Activated CD4-positive, alpha-beta T cell treated with anti-CD3 and anti-CD28 coated beads for 4 hours (primary cell): ENCODE data around the gene WIZ.
"Not testable (repeated sequence)": the region's sequence is repeated elsewhere in the genome, so short reads cannot be mapped to it uniquely, and the experiment has no call there.

Source experiments
- DNase-seq, 2 donors: peaks; one replicate each; pipeline ENCODE4 v3.0.0-alpha.2; 2020

The WIZ gene

GRCh38 chr19:15428956-15429824 is 20.6 kb downstream of the WIZ start:
- no peak for DNase-seq

DNA sequence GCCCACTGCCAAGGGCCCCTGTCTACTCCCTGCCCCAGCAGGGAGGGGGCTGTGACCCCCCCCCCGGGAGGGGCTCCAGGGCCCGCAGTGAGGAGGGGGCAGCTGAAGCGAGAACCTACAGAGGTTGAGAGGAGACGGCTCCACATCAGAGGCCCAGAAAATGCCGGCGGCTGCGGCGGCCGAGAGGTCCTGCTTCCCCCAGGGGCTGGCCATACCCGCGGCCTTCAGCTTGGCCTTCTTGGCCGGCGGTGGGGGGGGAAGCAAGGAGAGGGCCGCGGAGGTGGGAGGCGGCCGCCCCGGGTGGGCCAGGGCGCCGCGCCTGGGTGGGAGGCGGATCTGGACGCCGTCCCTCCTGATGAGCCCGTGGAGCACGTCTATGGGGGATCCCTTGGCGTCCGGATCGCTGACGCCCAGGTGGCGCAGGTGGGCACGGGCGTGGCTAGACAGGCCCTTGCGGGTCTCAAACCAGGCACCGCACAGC is 21.7 kb downstream of the WIZ start:
- DNase-seq = no peak

DNA sequence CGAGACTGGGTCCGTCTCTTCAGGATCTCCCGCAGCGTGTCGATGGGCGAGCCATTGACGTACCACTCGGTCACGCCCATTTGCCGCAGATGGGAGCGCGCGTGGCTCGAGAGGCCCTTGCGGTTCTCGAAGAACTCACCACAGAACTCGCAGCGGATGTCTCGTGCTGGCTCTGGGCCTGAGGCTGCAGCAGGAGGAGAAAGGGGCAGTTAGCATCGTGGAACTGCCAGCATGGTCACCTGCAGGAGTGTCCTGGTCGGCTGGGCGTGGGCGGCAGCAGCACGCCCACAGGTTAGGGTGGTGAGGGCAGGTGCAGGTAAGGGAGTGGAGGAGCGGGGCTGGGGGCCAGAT is 22.4 kb downstream of the WIZ start:
- no peak for DNase-seq

DNA sequence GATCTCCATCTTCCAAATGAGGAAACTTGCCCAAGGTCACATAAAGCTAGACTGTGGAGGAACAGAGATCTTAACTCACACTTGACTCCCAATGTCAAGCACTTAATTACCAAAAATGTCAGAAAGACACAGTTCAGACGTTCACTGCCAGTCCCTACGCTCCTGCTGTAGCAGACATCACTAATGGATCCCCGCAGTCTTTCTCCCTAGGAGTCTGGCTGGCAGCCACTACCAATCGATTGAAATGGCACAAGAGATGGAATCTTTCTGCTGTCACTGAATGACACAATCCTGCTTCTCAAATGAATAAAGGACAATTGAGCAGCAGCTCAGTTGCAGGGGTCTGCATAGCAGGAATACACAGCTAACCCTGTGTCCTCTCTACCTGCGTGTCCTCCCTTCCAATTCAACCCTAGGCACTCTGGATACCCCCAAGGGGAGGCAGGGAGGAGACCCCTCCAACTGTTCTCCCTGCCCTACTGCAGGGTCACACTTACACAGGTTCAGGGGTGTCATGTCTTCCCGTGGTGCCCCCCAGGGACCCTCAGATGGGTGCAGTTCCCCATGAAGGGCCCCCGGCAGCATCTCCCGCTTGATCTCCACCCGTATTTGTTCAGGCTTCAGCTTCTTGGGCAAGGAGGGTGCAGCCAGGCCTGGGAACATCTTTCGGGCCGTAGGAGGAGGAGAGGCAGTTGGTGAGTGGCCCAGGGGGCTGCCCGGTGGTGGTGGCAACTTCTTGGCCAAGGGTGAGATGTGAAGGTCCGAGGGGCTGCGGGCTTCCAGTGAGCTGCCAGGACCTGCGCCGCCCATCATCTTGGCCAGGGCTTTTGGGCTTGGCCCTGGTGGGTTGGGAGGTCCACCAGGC is 23.0 kb downstream of the WIZ start:
- no peak for DNase-seq

GRCh38 chr19:15425321-15425950 is 24.3 kb downstream of the WIZ start:
- no peak for DNase-seq

DNA sequence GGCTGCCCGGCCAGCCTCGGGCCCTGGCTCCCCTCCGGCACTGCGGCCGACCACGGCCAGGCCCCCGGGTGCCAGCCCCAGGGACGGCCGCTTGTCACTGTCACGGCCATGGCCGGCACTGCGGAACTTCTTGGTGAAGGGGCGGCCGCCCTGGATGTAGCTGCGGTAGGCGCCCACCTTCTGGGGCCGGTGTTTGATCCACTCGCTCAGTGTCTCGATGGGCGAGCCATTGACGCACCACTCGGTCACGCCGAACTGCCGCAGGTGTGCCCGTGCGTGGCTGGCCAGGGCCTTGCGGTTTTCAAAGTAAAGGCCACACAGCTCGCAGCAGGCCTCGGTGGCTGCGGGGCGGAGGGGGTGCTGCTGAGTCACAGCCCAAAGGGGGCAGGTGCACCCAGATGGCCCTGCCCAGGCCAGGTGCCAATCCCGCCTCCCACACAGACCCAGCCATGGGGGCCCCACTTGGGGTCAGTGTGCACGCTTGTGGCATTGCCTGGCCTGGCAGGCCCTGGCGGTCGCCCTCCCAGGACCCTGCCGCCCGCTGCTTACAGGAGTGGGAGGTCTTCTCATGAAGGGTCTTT is 25.0 kb downstream of the WIZ start:
- DNase-seq = no peak

DNA sequence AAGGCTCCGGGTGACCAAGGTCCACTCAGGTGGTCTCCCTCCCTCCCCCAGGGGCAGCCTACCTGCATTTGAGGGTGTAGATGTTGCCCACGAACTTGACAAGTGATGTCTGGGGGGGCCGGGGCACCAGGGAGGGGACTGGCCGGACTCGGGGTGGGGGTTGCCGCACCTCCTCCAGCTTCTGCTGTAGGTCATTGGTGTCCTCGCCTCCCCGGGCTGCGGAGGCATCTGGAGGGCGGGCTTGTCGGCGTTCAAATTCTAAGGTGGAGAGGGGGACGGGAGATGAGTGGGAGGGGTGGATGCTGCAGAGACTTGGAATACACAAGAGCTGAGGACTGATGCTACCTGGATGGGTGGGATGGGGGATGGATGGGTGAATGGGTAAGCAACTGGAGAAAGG is 25.6 kb downstream of the WIZ start:
- DNase-seq = no peak

GRCh38 chr19:15423130-15423529 is 26.6 kb downstream of the WIZ start:
- no peak for DNase-seq

- DNase-seq = no peak
Observed at GRCh38 chr19:15422296-15423075, 27.3 kb downstream of the WIZ start.

DNA sequence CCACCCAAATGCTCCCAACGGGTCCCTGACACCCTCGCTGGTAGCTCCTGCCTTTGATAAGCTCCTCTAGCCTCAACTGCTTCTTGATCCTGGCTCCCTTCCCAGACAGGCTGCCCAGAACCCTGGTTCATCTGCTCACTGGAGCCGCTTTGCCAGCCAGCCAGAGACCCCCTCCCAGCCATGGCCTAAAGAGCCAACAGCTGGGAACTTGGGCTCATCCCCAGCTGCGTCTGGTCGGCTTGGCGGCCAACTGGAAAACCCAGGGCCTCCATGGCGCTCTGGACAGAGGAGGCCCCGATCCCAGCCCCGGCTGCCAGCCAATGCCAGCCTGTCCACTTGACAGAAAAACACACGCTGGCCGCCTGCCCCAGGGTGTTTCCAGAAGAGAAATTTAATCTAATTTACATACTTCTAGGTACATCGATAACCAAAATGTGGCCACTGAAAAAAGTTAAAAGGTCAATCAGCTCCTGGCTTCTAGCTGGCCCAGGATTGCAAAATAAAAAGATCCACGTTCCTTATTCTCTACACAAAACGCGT is 28.0 kb downstream of the WIZ start:
- no peak for DNase-seq

GRCh38 chr19:15421136-15421695 is 28.5 kb downstream of the WIZ start:
- DNase-seq = no peak

DNA sequence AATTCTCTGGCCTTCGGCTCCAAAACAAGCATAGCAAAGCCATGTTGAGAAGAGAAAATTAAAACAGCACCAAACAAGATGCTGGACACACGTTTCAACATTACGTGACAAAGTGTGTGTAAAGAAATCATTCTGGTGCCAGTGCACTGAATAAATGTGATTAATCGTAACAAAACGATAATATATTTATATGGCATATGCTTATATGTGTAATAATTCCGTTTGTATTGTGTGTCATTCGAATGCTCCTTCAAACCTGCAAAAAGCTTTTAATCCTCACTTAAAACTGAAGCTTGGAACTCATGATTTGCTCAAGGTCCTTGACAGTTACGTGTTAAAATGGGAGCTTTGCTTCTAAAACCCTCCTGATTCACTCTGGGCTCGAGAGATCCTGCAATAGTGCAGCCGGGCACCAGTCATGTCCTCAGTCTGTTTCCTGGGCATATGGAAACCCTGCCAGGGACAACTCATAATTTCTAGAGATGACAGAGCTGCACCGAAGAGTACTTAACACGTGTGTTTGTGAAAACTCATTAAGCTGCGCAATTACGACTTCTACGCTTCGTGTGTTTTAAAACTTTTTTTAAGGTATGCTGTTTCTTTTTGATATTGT is 30.2 kb downstream of the WIZ start:
- no peak for DNase-seq

DNA sequence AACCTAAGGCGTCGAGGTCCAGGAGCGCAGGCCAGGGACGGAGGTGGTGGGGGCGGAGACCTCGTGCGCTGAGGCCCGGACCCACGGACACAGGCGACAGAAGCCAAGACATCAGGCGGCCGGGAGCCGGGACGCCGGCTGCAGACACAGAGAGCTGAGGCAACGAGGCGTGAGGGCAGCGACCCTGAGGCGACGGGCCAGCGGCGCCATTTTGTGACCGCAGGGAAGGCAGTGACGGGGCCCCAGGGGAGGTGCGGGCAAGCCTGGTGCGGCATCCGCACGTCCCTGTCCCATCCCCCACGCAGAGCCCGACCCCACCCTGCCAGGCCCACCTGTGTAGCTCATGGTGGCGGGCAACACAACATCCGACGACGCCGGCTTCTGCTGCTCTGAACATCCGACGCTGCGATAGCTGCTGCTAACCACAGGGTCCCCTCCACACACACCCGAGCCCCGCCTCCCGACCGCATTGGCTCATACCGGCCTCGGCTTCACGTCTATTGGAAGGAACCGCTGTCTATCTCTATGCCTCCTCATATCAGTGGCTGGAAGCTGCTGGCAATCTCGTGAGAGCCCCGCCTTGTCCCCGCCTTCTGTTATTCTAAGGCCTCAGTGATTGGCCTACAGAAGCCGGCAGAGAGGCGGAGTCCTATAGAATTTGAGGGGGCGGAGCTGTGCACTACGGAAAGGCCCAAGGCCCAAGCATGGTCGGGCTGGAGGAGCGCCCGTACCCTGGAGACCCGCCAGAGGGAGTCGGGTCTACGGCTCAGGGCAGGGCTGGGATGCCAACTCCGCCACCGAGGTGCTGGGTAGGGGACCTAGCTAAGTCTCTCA is 31.0 kb downstream of the WIZ start, which contains the start of gene AKAP8L:
Gene AKAP8L (minus strand): TSS at position 410 of the 834 bp plus-strand sequence. CDS start 65 bp downstream, at position 345.
- peak; percentile 98 for DNase-seq

- DNase-seq = no peak
Observed at GRCh38 chr19:15418231-15418578, 31.6 kb downstream of the WIZ start.

GRCh38 chr19:15417699-15418098 is 32.1 kb downstream of the WIZ start:
- DNase-seq = no peak

GRCh38 chr19:15412832-15413231 is 36.9 kb downstream of the WIZ start:
- no peak for DNase-seq

- not testable (repeated sequence) for DNase-seq
Observed at GRCh38 chr19:15411351-15411750, 38.4 kb downstream of the WIZ start.

- no peak for DNase-seq
Observed at GRCh38 chr19:15404780-15405211, 45.0 kb downstream of the WIZ start.

- DNase-seq = no peak
Observed at GRCh38 chr19:15404097-15404779, 45.5 kb downstream of the WIZ start.

DNA sequence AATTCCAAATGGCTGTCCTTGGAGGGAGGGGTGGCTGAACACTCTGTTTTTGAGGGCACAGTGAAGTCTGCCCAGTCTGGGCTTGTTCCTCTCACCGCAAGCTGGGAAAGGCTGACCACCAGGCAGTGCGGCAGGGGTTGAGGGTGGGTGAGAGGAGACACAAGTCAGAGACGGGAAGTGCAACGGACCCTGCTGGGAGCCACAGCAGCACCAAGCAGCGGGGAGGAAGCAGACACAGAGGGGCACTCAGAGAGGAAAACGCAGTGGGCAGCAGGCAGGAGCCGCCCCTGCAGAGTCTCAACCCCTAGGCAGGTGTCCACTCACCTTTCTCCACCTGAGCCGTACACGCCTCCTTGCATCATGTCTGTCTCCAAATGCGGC is 46.6 kb downstream of the WIZ start:
- no peak for DNase-seq
